ENCODE measurements around the gene TFAP2E. TPM values are rescaled to one million over a fixed set of nuclear protein-coding genes. Genes with fewer than 3 reads are reported as not detected.

The TFAP2E gene
- total RNA-seq, 3 donors from 2014 or later (not counting 1 experiment from before 2014, with no cell fraction given) = 6.6 to 7.3 (median 6.9) TPM

- no peaks in the 10 kb centered on the region for H3K4me1 ChIP-seq (ENCODE audit: control insufficient read depth, insufficient read depth, low read length)
- no peak overlapping the region for H3K27ac Mint-ChIP-seq
- no peak overlapping the region for H3K27ac ChIP-seq (ENCODE audit: low read length)
- no peaks in the 10 kb centered on the region for H3K9me3 ChIP-seq (ENCODE audit: control insufficient read depth, insufficient read depth, low read length)
- DNase-seq (no peak), ATAC-seq (no peak)
- H3K4me3 ChIP-seq (ENCODE audit: low read length) = no peak overlapping the region
- no peak for TF ChIP-seq CTCF (IDR thresholded peaks at IDR 0.05)
- peaks cover 28 to 29% of the 10 kb centered on the region in 2 donors for H3K4me1 Mint-ChIP-seq
- no peaks in the 10 kb centered on the region for H3K27me3 Mint-ChIP-seq (ENCODE audit: low read depth in 2 of 2)
- H3K4me3 Mint-ChIP-seq = no peak overlapping the region
- WGBS (ENCODE audit: insufficient coverage) = 100% methylated on average over 2 of the region's 4 CpGs
- H3K36me3 ChIP-seq (ENCODE audit: control insufficient read depth, insufficient read depth, low read length) = peaks cover 26% of the 10 kb centered on the region
- H3K9me3 Mint-ChIP-seq = no peaks in the 10 kb centered on the region
- no peaks in the 10 kb centered on the region for H3K27me3 ChIP-seq (ENCODE audit: control insufficient read depth, insufficient read depth, low read length)
- intact Hi-C loops (cut with micrococcal nuclease) = no loop called here
- peaks cover 6% of the 10 kb centered on the region for H3K36me3 Mint-ChIP-seq
Measured at GRCh38 chr1:35622510-35623178, 49.5 kb downstream of the TFAP2E start.

- Histone ChIP-seq H3K4me3 (ENCODE audit: low read length) (no peak overlapping the region), H3K27ac (ENCODE audit: low read length) (no peak overlapping the region), H3K36me3 (ENCODE audit: control insufficient read depth, insufficient read depth, low read length) (peaks cover 24% of the 10 kb centered on the region), H3K4me1 (ENCODE audit: control insufficient read depth, insufficient read depth, low read length) (no peaks in the 10 kb centered on the region), H3K27me3 (ENCODE audit: control insufficient read depth, insufficient read depth, low read length) (no peaks in the 10 kb centered on the region), H3K9me3 (ENCODE audit: control insufficient read depth, insufficient read depth, low read length) (no peaks in the 10 kb centered on the region)
- intact Hi-C loops (cut with micrococcal nuclease) = no loop called here
- no peak for ATAC-seq
- Mint-ChIP-seq H3K4me1 (peaks cover 22 to 29% of the 10 kb centered on the region in 2 donors), H3K36me3 (peaks cover 6% of the 10 kb centered on the region), H3K9me3 (no peaks in the 10 kb centered on the region), H3K4me3 (no peak overlapping the region), H3K27me3 (ENCODE audit: low read depth in 2 of 2) (no peaks in the 10 kb centered on the region), H3K27ac (no peak overlapping the region)
- DNase-seq = no peak
- no peak for TF ChIP-seq CTCF (IDR thresholded peaks at IDR 0.05)
Measured at GRCh38 chr1:35623832-35624231, 50.7 kb downstream of the TFAP2E start.

GRCh38 chr1:35629051-35629450 lies 55.9 kb downstream of the TFAP2E start:
- H3K27ac Mint-ChIP-seq = peak overlapping the region in 1 of 2 donors; percentile 40
- peaks cover 55% of the 10 kb centered on the region for H3K36me3 ChIP-seq (ENCODE audit: control insufficient read depth, insufficient read depth, low read length)
- no peak overlapping the region for H3K27ac ChIP-seq (ENCODE audit: low read length)

More at GRCh38 chr1:35629051-35629450, 55.9 kb downstream of the TFAP2E start:
- no peak overlapping the region for H3K4me3 Mint-ChIP-seq
- H3K9me3 ChIP-seq (ENCODE audit: control insufficient read depth, insufficient read depth, low read length) = no peaks in the 10 kb centered on the region
- H3K4me1 ChIP-seq (ENCODE audit: control insufficient read depth, insufficient read depth, low read length) = no peaks in the 10 kb centered on the region
- intact Hi-C loops (cut with micrococcal nuclease) = no loop called here
- H3K4me3 ChIP-seq (ENCODE audit: low read length) = no peak overlapping the region
- H3K9me3 Mint-ChIP-seq = no peaks in the 10 kb centered on the region
- WGBS (ENCODE audit: insufficient coverage) = 92% methylated on average over 1 of the region's 2 CpGs
- H3K36me3 Mint-ChIP-seq = peaks cover 18% of the 10 kb centered on the region
- H3K27me3 Mint-ChIP-seq (ENCODE audit: low read depth in 2 of 2) = no peaks in the 10 kb centered on the region
- TF ChIP-seq CTCF (IDR thresholded peaks at IDR 0.05) = no peak
- DNase-seq = no peak
- no peak for ATAC-seq
- H3K27me3 ChIP-seq (ENCODE audit: control insufficient read depth, insufficient read depth, low read length) = no peaks in the 10 kb centered on the region
- H3K4me1 Mint-ChIP-seq = peaks cover 0 to 12% of the 10 kb centered on the region in 2 donors

All from natural killer cell (primary cell).